ENCODE results near the gene CENPP. TPM values are rescaled to one million over a fixed set of nuclear protein-coding genes. Genes with fewer than 3 reads are reported as not detected.

Gene CENPP
- total RNA-seq, 5 donors from 2014 or later (not counting 1 experiment from before 2014, with no cell fraction given) = 1.9 to 5.0 (median 4.3) TPM

GRCh38 chr9:92518199-92518598 lies 192.4 kb downstream of the CENPP start:
- H3K4me1 ChIP-seq (ENCODE audit: control insufficient read depth in 1 of 2, extremely low read depth in 1 of 2, insufficient read depth in 2 of 2, low read length in 2 of 2) = no peaks in the 10 kb centered on the region
- no peaks in the 10 kb centered on the region for H3K9me3 ChIP-seq
- H3K36me3 ChIP-seq (ENCODE audit: control insufficient read depth in 2 of 2, extremely low read depth in 1 of 2, insufficient read depth in 1 of 2, low read length in 1 of 2) = no peaks in the 10 kb centered on the region
- no peak overlapping the region for H3K4me3 Mint-ChIP-seq
- no peaks in the 10 kb centered on the region for H3K27me3 ChIP-seq (replicated peaks in 1 of 2; ENCODE audit: control insufficient read depth in 2 of 2, extremely low read depth in 1 of 2, insufficient read depth in 2 of 2, low read length in 1 of 2)
- H3K36me3 Mint-ChIP-seq = no peaks in the 10 kb centered on the region
- H3K9me3 Mint-ChIP-seq = no peaks in the 10 kb centered on the region
- H3K4me3 ChIP-seq (ENCODE audit: control insufficient read depth in 1 of 2, extremely low read depth in 1 of 2, low read length in 1 of 2) = no peak overlapping the region
- ATAC-seq (replicated peaks in 1 of 4) = no peak
- WGBS (ENCODE audit: insufficient coverage) = 93% methylated on average over 2 of the region's 4 CpGs
- no peaks in the 10 kb centered on the region for H3K4me1 Mint-ChIP-seq
- DNase-seq = no peak
- H3K27ac Mint-ChIP-seq = no peak overlapping the region
- no peak overlapping the region for H3K27ac ChIP-seq (ENCODE audit: low read length)
- CTCF ChIA-PET = no interaction called here
- POLR2A ChIA-PET = no interaction called here
- no peaks in the 10 kb centered on the region for H3K27me3 Mint-ChIP-seq

- no peak for ATAC-seq (replicated peaks in 1 of 4)
- 83% methylated on average over 1 of the region's 2 CpGs for WGBS (ENCODE audit: insufficient coverage)
- Histone ChIP-seq H3K9me3 (no peaks in the 10 kb centered on the region), H3K4me3 (ENCODE audit: control insufficient read depth in 1 of 2, extremely low read depth in 1 of 2, low read length in 1 of 2) (no peak overlapping the region), H3K4me1 (ENCODE audit: control insufficient read depth in 1 of 2, extremely low read depth in 1 of 2, insufficient read depth in 2 of 2, low read length in 2 of 2) (no peaks in the 10 kb centered on the region), H3K36me3 (ENCODE audit: control insufficient read depth in 2 of 2, extremely low read depth in 1 of 2, insufficient read depth in 1 of 2, low read length in 1 of 2) (no peaks in the 10 kb centered on the region), H3K27me3 (replicated peaks in 1 of 2; ENCODE audit: control insufficient read depth in 2 of 2, extremely low read depth in 1 of 2, insufficient read depth in 2 of 2, low read length in 1 of 2) (no peaks in the 10 kb centered on the region), H3K27ac (ENCODE audit: low read length) (no peak overlapping the region)
- no peaks in the 10 kb centered on the region for H3K9me3 Mint-ChIP-seq
- no peak for DNase-seq
- POLR2A ChIA-PET = no interaction called here
- H3K4me1 Mint-ChIP-seq = no peaks in the 10 kb centered on the region
- H3K4me3 Mint-ChIP-seq = no peak overlapping the region
- CTCF ChIA-PET = no interaction called here
- no peak overlapping the region for H3K27ac Mint-ChIP-seq
- no peaks in the 10 kb centered on the region for H3K36me3 Mint-ChIP-seq
- H3K27me3 Mint-ChIP-seq = no peaks in the 10 kb centered on the region
Observed at GRCh38 chr9:92520837-92521236, 195.1 kb downstream of the CENPP start.

- Histone ChIP-seq H3K9me3 (no peaks in the 10 kb centered on the region), H3K36me3 (ENCODE audit: control insufficient read depth in 2 of 2, extremely low read depth in 1 of 2, insufficient read depth in 1 of 2, low read length in 1 of 2) (no peaks in the 10 kb centered on the region), H3K27me3 (replicated peaks in 1 of 2; ENCODE audit: control insufficient read depth in 2 of 2, extremely low read depth in 1 of 2, insufficient read depth in 2 of 2, low read length in 1 of 2) (no peaks in the 10 kb centered on the region), H3K4me1 (ENCODE audit: control insufficient read depth in 1 of 2, extremely low read depth in 1 of 2, insufficient read depth in 2 of 2, low read length in 2 of 2) (no peaks in the 10 kb centered on the region), H3K4me3 (ENCODE audit: control insufficient read depth in 1 of 2, extremely low read depth in 1 of 2, low read length in 1 of 2) (no peak overlapping the region), H3K27ac (ENCODE audit: low read length) (no peak overlapping the region)
- ATAC-seq (replicated peaks in 1 of 4) (no peak), DNase-seq (no peak)
- Mint-ChIP-seq H3K27ac (no peak overlapping the region), H3K27me3 (no peaks in the 10 kb centered on the region), H3K9me3 (no peaks in the 10 kb centered on the region), H3K36me3 (no peaks in the 10 kb centered on the region), H3K4me1 (no peaks in the 10 kb centered on the region), H3K4me3 (no peak overlapping the region)
- POLR2A ChIA-PET = interaction anchor here in 1 of 2 donors (0.6 kb wide), 1 partner anchor 23 kb away, joined by 3 read pairs; no protein-coding TSS in a partner anchor
- WGBS (ENCODE audit: insufficient coverage) = 86% methylated on average over 2 of the region's 10 CpGs
- CTCF ChIA-PET = no interaction called here
Observed at GRCh38 chr9:92522983-92523970, 197.5 kb downstream of the CENPP start.

GRCh38 chr9:92524881-92525280 lies 199.1 kb downstream of the CENPP start:
- Mint-ChIP-seq H3K27ac (no peak overlapping the region), H3K27me3 (no peaks in the 10 kb centered on the region), H3K4me3 (no peak overlapping the region), H3K36me3 (no peaks in the 10 kb centered on the region), H3K4me1 (no peaks in the 10 kb centered on the region), H3K9me3 (no peaks in the 10 kb centered on the region)
- WGBS (ENCODE audit: insufficient coverage) = no CpG with 5 or more reads among the region's 1 CpG
- H3K4me1 ChIP-seq (ENCODE audit: control insufficient read depth in 1 of 2, extremely low read depth in 1 of 2, insufficient read depth in 2 of 2, low read length in 2 of 2) = no peaks in the 10 kb centered on the region
- H3K36me3 ChIP-seq (ENCODE audit: control insufficient read depth in 2 of 2, extremely low read depth in 1 of 2, insufficient read depth in 1 of 2, low read length in 1 of 2) = no peaks in the 10 kb centered on the region
- H3K27me3 ChIP-seq (replicated peaks in 1 of 2; ENCODE audit: control insufficient read depth in 2 of 2, extremely low read depth in 1 of 2, insufficient read depth in 2 of 2, low read length in 1 of 2) = no peaks in the 10 kb centered on the region
- no peak for DNase-seq
- ATAC-seq (replicated peaks in 1 of 4) = no peak
- H3K27ac ChIP-seq (ENCODE audit: low read length) = no peak overlapping the region
- ChIA-PET CTCF (no interaction called here), POLR2A (no interaction called here)
- H3K4me3 ChIP-seq (ENCODE audit: control insufficient read depth in 1 of 2, extremely low read depth in 1 of 2, low read length in 1 of 2) = no peak overlapping the region
- no peaks in the 10 kb centered on the region for H3K9me3 ChIP-seq

- CTCF ChIA-PET = no interaction called here
Observed at GRCh38 chr9:92525306-92525705, 199.6 kb downstream of the CENPP start.

GRCh38 chr9:92527291-92527828 lies 201.6 kb downstream of the CENPP start:
- ATAC-seq (replicated peaks in 1 of 4) (no peak), DNase-seq (no peak)
- no peaks in the 10 kb centered on the region for H3K4me1 ChIP-seq (ENCODE audit: control insufficient read depth in 1 of 2, extremely low read depth in 1 of 2, insufficient read depth in 2 of 2, low read length in 2 of 2)

More at GRCh38 chr9:92525306-92525705, 199.6 kb downstream of the CENPP start:
- no peaks in the 10 kb centered on the region for H3K27me3 Mint-ChIP-seq
- POLR2A ChIA-PET = no interaction called here
- H3K9me3 Mint-ChIP-seq = no peaks in the 10 kb centered on the region
- Histone ChIP-seq H3K9me3 (no peaks in the 10 kb centered on the region), H3K36me3 (ENCODE audit: control insufficient read depth in 2 of 2, extremely low read depth in 1 of 2, insufficient read depth in 1 of 2, low read length in 1 of 2) (no peaks in the 10 kb centered on the region), H3K4me1 (ENCODE audit: control insufficient read depth in 1 of 2, extremely low read depth in 1 of 2, insufficient read depth in 2 of 2, low read length in 2 of 2) (no peaks in the 10 kb centered on the region), H3K27me3 (replicated peaks in 1 of 2; ENCODE audit: control insufficient read depth in 2 of 2, extremely low read depth in 1 of 2, insufficient read depth in 2 of 2, low read length in 1 of 2) (no peaks in the 10 kb centered on the region), H3K4me3 (ENCODE audit: control insufficient read depth in 1 of 2, extremely low read depth in 1 of 2, low read length in 1 of 2) (no peak overlapping the region), H3K27ac (ENCODE audit: low read length) (no peak overlapping the region)
- H3K4me1 Mint-ChIP-seq = no peaks in the 10 kb centered on the region
- DNase-seq (no peak), ATAC-seq (replicated peaks in 1 of 4) (no peak)
- no CpG with 5 or more reads among the region's 5 CpGs for WGBS (ENCODE audit: insufficient coverage)
- no peak overlapping the region for H3K27ac Mint-ChIP-seq
- no peaks in the 10 kb centered on the region for H3K36me3 Mint-ChIP-seq
- no peak overlapping the region for H3K4me3 Mint-ChIP-seq

More at GRCh38 chr9:92527291-92527828, 201.6 kb downstream of the CENPP start:
- Histone ChIP-seq H3K36me3 (ENCODE audit: control insufficient read depth in 2 of 2, extremely low read depth in 1 of 2, insufficient read depth in 1 of 2, low read length in 1 of 2) (no peaks in the 10 kb centered on the region), H3K27ac (ENCODE audit: low read length) (no peak overlapping the region), H3K9me3 (no peaks in the 10 kb centered on the region), H3K27me3 (replicated peaks in 1 of 2; ENCODE audit: control insufficient read depth in 2 of 2, extremely low read depth in 1 of 2, insufficient read depth in 2 of 2, low read length in 1 of 2) (no peaks in the 10 kb centered on the region), H3K4me3 (ENCODE audit: control insufficient read depth in 1 of 2, extremely low read depth in 1 of 2, low read length in 1 of 2) (no peak overlapping the region)
- Mint-ChIP-seq H3K4me3 (no peak overlapping the region), H3K4me1 (no peaks in the 10 kb centered on the region), H3K9me3 (peaks cover 0 to 3% (median 0%) of the 10 kb centered on the region in 3 donors), H3K36me3 (no peaks in the 10 kb centered on the region), H3K27me3 (no peaks in the 10 kb centered on the region), H3K27ac (no peak overlapping the region)
- ChIA-PET CTCF (no interaction called here), POLR2A (no interaction called here)
- no CpG with 5 or more reads among the region's 2 CpGs for WGBS (ENCODE audit: insufficient coverage)
